ENCODE results near the gene PLXNA2. TPM values are rescaled to one million over a fixed set of nuclear protein-coding genes. Genes with fewer than 3 reads are reported as not detected.

The PLXNA2 gene
- polyA plus RNA-seq, 1 of the 3 experiments (the other 2 are of a cell fraction) = 8.5 TPM

- TF ChIP-seq REST (IDR thresholded peaks at IDR 0.05; ENCODE audit: low read depth, low read length) = peak; percentile 48; the same call in 1 of the 2 replicates
- no peak for TF ChIP-seq USF2 (IDR thresholded peaks at IDR 0.05; ENCODE audit: borderline replicate concordance, low read depth, low read length)
- no peak for TF ChIP-seq GABPA (IDR thresholded peaks at IDR 0.05; ENCODE audit: low read depth)
- no peak for TF ChIP-seq YY1 (IDR thresholded peaks at IDR 0.05; ENCODE audit: low read depth)
- no peak for TF ChIP-seq CTCF (IDR thresholded peaks at IDR 0.05)
- 0 out of 2 replicates have a peak, but pooled peaks have one; percentile 63 for TF ChIP-seq SIN3A (IDR thresholded peaks at IDR 0.05; ENCODE audit: borderline replicate concordance, low read depth, low read length)
- no peak for TF ChIP-seq SMC3 (IDR thresholded peaks at IDR 0.05; ENCODE audit: low read depth, low read length)
- TF ChIP-seq ELF1 (IDR thresholded peaks at IDR 0.05) = no peak
- no peak for TF ChIP-seq GATA2 (CRISPR knock-in tag; IDR thresholded peaks at IDR 0.05)
- TF ChIP-seq MAX (IDR thresholded peaks at IDR 0.05; ENCODE audit: low read depth) = peak; percentile 53; the same call in 1 of the 2 replicates
- TF ChIP-seq TCF12 (IDR thresholded peaks at IDR 0.05) = peak; percentile 99
- TF ChIP-seq FOXJ3 (CRISPR knock-in tag; IDR thresholded peaks at IDR 0.05) = no peak
- no peak for TF ChIP-seq NRF1 (IDR thresholded peaks at IDR 0.05; ENCODE audit: low read depth, low read length)
These were observed 43.0 kb downstream of the PLXNA2 start (continued) for GRCh38 chr1:208201229-208201628.

GRCh38 chr1:208200116-208200515, 44.1 kb downstream of the PLXNA2 start:
- CTCF ChIA-PET = interaction anchor here (0.9 to 3.5 kb wide), 3 partner anchors 9 to 178 kb away, joined by 3 to 13 read pairs (median 3); no protein-coding TSS in a partner anchor
- peak overlapping the region in 1 of 2 experiments; percentile 89; a peak in 1 of 4 replicates for H3K27ac ChIP-seq (ENCODE audit: low read depth in 2 of 2, low read length in 1 of 2)
- WGBS (ENCODE audit: low lambda C conversion rate) = 96% methylated on average over 2 of the region's 2 CpGs
- no peak for TF ChIP-seq ZBTB33 (IDR thresholded peaks at IDR 0.05; ENCODE audit: borderline replicate concordance, low read depth)
- TF ChIP-seq TEAD4 (IDR thresholded peaks at IDR 0.05; ENCODE audit: borderline replicate concordance, insufficient read depth) = no peak
- no peak for TF ChIP-seq RFX5 (IDR thresholded peaks at IDR 0.05; ENCODE audit: low read length)
- TF ChIP-seq POLR2AphosphoS5 (IDR thresholded peaks at IDR 0.05; ENCODE audit: low read depth, low read length) = no peak
- TF ChIP-seq NFIC (IDR thresholded peaks at IDR 0.05; ENCODE audit: borderline replicate concordance) = no peak
- TF ChIP-seq GATA2 (CRISPR knock-in tag; IDR thresholded peaks at IDR 0.05) = no peak
- TF ChIP-seq IRF3 (IDR thresholded peaks at IDR 0.05; ENCODE audit: low read depth, low read length) = no peak
- no peak for TF ChIP-seq FOSL2 (IDR thresholded peaks at IDR 0.05; ENCODE audit: borderline replicate concordance, low read depth)
- no peak for TF ChIP-seq USF2 (IDR thresholded peaks at IDR 0.05; ENCODE audit: borderline replicate concordance, low read depth, low read length)
- no peak for TF ChIP-seq RXRA (IDR thresholded peaks at IDR 0.05; ENCODE audit: borderline replicate concordance, low read depth)

More at GRCh38 chr1:208200116-208200515, 44.1 kb downstream of the PLXNA2 start:
- H3K79me2 ChIP-seq (ENCODE audit: insufficient read depth) = peaks cover 85% of the 10 kb centered on the region
- no peak overlapping the region for H3K9ac ChIP-seq
- POLR2A ChIA-PET = no interaction called here
- H3K36me3 ChIP-seq (replicated peaks in 1 of 2; ENCODE audit: control insufficient read depth in 1 of 2, insufficient read depth in 2 of 2, low read length in 1 of 2) = peaks cover 15 to 29% of the 10 kb centered on the region in 2 experiments
- DNase-seq = no peak
- no peaks in the 10 kb centered on the region for H4K20me1 ChIP-seq (ENCODE audit: insufficient read depth)
- no peak overlapping the region for H3K4me3 ChIP-seq (ENCODE audit: low read depth in 2 of 2, low read length in 1 of 2)
- H3K9me3 ChIP-seq = no peaks in the 10 kb centered on the region
- H3K9me2 ChIP-seq = no peaks in the 10 kb centered on the region
- peaks cover 12 to 30% of the 10 kb centered on the region in 2 experiments for H3K4me1 ChIP-seq (ENCODE audit: control insufficient read depth in 1 of 2, insufficient read depth in 2 of 2, low read depth in 1 of 2, low read length in 1 of 2)
- no peaks in the 10 kb centered on the region for H3K27me3 ChIP-seq (ENCODE audit: insufficient read depth)
- no peak overlapping the region for H3K4me2 ChIP-seq
- no peak overlapping the region for H2AFZ ChIP-seq (ENCODE audit: low read depth)
- H3F3A ChIP-seq (replicated peaks; ENCODE audit: insufficient read depth) = peaks cover 31% of the 10 kb centered on the region

All from SK-N-SH (cell line).